Mesodermal cell (in vitro differentiated cells): ENCODE measurements around the gene MRFAP1.

Experiments
- H3K27ac ChIP-seq: 2 replicates; pipeline ENCODE4 v1.7.0; 2013; ENCODE audit warnings: mild to moderate bottlenecking, low read depth, low read length, moderate library complexity; ENCODE audit not compliant: severe bottlenecking
- H3K36me3 ChIP-seq: 2 replicates; pipeline ENCODE4 v1.7.1; 2013; ENCODE audit warnings: mild to moderate bottlenecking, low read length, moderate library complexity; ENCODE audit not compliant: control insufficient read depth, insufficient read depth
- H3K4me1 ChIP-seq: one replicate; pipeline ENCODE4 v1.7.1; 2013; ENCODE audit warnings: mild to moderate bottlenecking, low read length; ENCODE audit not compliant: insufficient read depth, control insufficient read depth, poor library complexity, severe bottlenecking
- H3K4me3 ChIP-seq: 2 replicates; pipeline ENCODE4 v1.7.0; 2013; ENCODE audit warnings: low read length, control low read depth, mild to moderate bottlenecking; ENCODE audit not compliant: insufficient read depth, poor library complexity, severe bottlenecking; ENCODE audit errors: extremely low read depth
- H3K9me3 ChIP-seq: 2 replicates; pipeline ENCODE4 v1.7.1; 2013; ENCODE audit warnings: mild to moderate bottlenecking, low read length, moderate library complexity; ENCODE audit not compliant: control insufficient read depth
- WGBS, 2 experiments: methylation state at CpG; one replicate each; pipeline ENCODE4 v1.1.5; 2013; ENCODE audit warnings: missing lambda C conversion rate in 2 of 2; ENCODE audit not compliant: insufficient coverage in 2 of 2; 5-methylcytosine and 5-hydroxymethylcytosine counted together

The MRFAP1 gene

DNA sequence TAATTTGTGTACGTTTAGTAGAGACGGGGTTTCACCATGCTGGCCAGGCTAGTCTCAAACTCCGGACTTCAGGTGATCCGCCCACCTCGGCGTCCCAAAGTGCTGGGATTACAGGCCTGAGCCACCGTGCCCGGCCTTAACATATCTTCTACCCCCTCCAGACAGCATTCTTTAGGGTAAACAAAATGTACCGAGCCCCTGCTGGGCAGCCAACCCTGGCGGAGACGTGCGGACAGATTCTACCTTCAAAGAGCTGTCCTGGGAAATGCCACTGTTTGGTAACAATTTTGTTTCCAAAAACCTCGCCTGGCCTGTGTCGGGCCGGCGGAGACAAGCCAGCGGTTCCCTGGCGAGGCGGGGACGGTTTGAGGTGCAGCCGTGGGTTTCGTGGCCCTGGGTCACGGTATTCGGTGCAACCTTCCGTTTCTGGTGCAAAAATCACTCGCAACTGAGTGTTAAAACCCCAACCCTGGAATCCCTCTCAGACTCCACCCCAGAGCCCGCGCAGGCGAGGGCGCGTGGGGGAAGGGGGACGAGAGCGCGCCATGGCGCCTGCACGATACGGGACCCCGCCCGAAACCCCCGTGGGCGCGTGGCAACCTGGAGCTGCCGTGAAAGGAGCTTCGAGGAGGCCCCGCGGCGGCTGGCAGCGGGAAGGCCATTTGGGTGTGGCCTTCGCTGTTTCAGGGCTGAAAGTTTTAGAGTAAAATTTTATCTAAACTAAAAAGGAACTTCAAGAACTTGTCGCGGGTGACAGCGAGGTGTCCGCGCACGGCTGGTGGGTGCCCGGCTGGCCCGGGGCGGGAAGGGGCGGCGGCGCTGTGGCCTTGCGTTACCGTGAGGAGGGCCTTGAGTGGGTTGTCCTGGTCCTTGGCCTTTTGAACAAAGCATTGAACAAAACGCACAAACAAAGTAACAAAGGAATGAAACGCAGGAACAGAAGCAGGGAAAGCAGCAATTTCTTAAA is 17.0 kb downstream of the MRFAP1 start:
- Histone ChIP-seq H3K9me3 (no peaks in the 10 kb centered on the region), H3K4me1 (no peaks in the 10 kb centered on the region), H3K27ac (no peak overlapping the region), H3K36me3 (no peaks in the 10 kb centered on the region), H3K4me3 (no peak overlapping the region)
- 84 to 89% methylated on average over 43 to 63 of the region's 65 CpGs for WGBS, 2 experiments

GRCh38 chr4:6658209-6658595 is 17.7 kb downstream of the MRFAP1 start:
- Histone ChIP-seq H3K36me3 (no peaks in the 10 kb centered on the region), H3K4me3 (no peak overlapping the region), H3K9me3 (no peaks in the 10 kb centered on the region), H3K4me1 (no peaks in the 10 kb centered on the region), H3K27ac (no peak overlapping the region)
- 95 to 99% methylated on average over 4 to 5 of the region's 7 CpGs for WGBS, 2 experiments

GRCh38 chr4:6658597-6659075 is 18.2 kb downstream of the MRFAP1 start:
- WGBS, 2 experiments: 43 to 59% methylated on average over 28 to 44 of the region's 52 CpGs
- H3K4me1 ChIP-seq: no peaks in the 10 kb centered on the region
- H3K27ac ChIP-seq: no peak overlapping the region
- H3K9me3 ChIP-seq: no peaks in the 10 kb centered on the region
- H3K4me3 ChIP-seq: no peak overlapping the region
- H3K36me3 ChIP-seq: no peaks in the 10 kb centered on the region

DNA sequence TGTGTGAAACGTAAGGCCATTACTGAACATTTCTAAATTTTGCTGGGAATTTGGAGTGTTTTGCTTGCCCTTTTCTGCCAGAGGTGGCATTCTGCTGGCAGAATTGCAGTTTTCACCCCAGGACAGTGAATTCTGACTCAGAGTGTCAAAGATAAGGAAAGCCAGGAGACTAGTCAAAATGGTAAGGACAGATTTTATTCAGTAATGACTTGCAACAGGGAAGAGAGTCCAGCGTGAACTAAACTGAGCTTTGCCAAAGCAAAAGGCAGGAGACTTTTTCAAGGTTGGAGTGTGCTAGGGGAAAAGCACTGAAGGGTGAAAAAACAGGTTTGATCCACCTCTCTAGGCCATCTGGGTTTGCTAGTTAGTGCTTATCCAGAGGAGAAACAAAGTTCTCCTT is 19.4 kb downstream of the MRFAP1 start:
- 94 to 100% methylated on average over 2 of the region's 2 CpGs for WGBS, 2 experiments
- Histone ChIP-seq H3K27ac (no peak overlapping the region), H3K4me3 (no peak overlapping the region), H3K4me1 (no peaks in the 10 kb centered on the region), H3K36me3 (no peaks in the 10 kb centered on the region), H3K9me3 (no peaks in the 10 kb centered on the region)

GRCh38 chr4:6660430-6660829 is 19.9 kb downstream of the MRFAP1 start:
- no peaks in the 10 kb centered on the region for H3K36me3 ChIP-seq
- H3K4me1 ChIP-seq: no peaks in the 10 kb centered on the region
- H3K9me3 ChIP-seq: no peaks in the 10 kb centered on the region
- 86 to 88% methylated on average over 2 to 3 of the region's 3 CpGs for WGBS, 2 experiments
- H3K4me3 ChIP-seq: no peak overlapping the region
- no peak overlapping the region for H3K27ac ChIP-seq

- WGBS, 2 experiments: no CpG with 5 or more reads among the region's 3 CpGs
- no peak overlapping the region for H3K27ac ChIP-seq
- no peaks in the 10 kb centered on the region for H3K4me1 ChIP-seq
- H3K4me3 ChIP-seq: no peak overlapping the region
- no peaks in the 10 kb centered on the region for H3K36me3 ChIP-seq
- H3K9me3 ChIP-seq: no peaks in the 10 kb centered on the region
These were observed 22.1 kb downstream of the MRFAP1 start for GRCh38 chr4:6662591-6662990.

DNA sequence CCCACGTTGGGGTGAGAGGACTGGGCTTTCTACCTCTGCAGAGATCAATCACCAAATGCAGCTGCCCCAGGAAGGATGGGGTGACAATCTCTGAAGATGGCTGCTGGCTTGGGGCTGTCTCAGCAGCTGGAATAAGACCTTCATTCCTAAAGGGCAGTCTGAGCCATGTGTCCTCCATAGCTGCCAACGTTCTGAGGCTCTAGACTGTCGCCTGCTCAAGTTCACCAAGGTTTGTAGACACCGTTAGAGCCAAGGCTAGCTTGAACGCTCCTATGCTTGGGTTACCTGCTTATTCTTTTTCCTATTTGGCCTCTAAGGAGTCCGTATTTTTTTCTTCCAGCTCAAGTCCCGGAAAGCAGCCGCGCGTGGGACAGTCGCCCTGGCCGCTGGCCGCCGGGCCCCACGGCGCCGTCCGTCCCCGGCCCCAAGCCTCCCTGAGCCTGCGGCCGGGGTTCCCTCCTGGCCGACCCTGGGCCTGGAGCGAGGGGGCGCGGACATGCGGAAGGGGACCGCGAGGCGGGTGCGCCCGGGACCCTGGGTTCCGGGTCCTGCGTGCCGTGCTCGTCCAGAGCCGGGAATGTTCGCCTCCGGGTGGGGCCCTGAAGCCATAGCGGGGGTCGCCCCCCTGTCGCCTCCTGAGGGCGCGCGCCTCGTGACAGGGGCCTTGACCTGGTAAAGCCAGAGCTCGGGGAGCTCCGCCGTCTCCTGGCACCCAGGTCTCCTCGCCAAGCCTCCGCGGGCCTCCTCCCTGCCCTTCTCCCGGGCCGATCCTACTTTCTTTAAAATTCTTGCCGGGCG is 23.3 kb downstream of the MRFAP1 start:
- Histone ChIP-seq H3K9me3 (no peaks in the 10 kb centered on the region), H3K27ac (no peak overlapping the region), H3K4me3 (no peak overlapping the region), H3K4me1 (no peaks in the 10 kb centered on the region), H3K36me3 (no peaks in the 10 kb centered on the region)
- 56 to 62% methylated on average over 37 to 54 of the region's 55 CpGs for WGBS, 2 experiments

DNA sequence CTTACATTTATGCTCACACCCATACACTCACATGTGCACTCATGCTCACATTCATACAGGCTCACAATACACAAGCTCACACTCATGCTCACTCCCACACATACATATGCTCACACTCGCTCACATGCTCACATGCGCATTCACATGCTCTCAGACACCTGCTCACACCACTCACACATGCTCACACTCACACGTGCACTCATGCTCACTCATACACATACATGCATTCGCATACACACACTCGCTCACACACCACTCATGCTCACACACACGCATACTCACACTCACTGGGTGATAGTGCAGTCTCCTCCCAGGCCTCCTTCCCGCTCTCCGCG is 24.8 kb downstream of the MRFAP1 start:
- Histone ChIP-seq H3K4me1 (no peaks in the 10 kb centered on the region), H3K4me3 (no peak overlapping the region), H3K36me3 (no peaks in the 10 kb centered on the region), H3K9me3 (no peaks in the 10 kb centered on the region), H3K27ac (no peak overlapping the region)
- WGBS, 2 experiments: 93 to 95% methylated on average over 7 to 9 of the region's 9 CpGs

- Histone ChIP-seq H3K9me3 (no peaks in the 10 kb centered on the region), H3K27ac (no peak overlapping the region), H3K4me1 (no peaks in the 10 kb centered on the region), H3K4me3 (no peak overlapping the region), H3K36me3 (no peaks in the 10 kb centered on the region)
- WGBS, 2 experiments: 93% methylated on average over 6 to 10 of the region's 11 CpGs
These were observed 27.9 kb downstream of the MRFAP1 start for GRCh38 chr4:6668391-6668790.

GRCh38 chr4:6671648-6672047 is 31.2 kb downstream of the MRFAP1 start:
- WGBS, 2 experiments: 100% methylated on average over 1 of the region's 1 CpG
- Histone ChIP-seq H3K4me1 (peaks cover 4% of the 10 kb centered on the region), H3K9me3 (no peaks in the 10 kb centered on the region), H3K27ac (no peak overlapping the region), H3K4me3 (no peak overlapping the region), H3K36me3 (peaks cover 14% of the 10 kb centered on the region)
